Forelimb muscle (tissue), 1 donor: Measurements from ENCODE around the gene PDZD2. TPM values are rescaled to one million over a fixed set of nuclear protein-coding genes. Genes with fewer than 3 reads are reported as not detected.
"Not testable (repeated sequence)": the region's sequence is repeated elsewhere in the genome, so short reads cannot be mapped to it uniquely, and the experiment has no call there.

Source experiments
- DNase-seq: peaks from one replicate; pipeline ENCODE4 v3.0.0-alpha.2; 2013; ENCODE audit warnings: low read depth
- polyA plus RNA-seq: library from polyadenylated mRNA; unstranded; fragments of 120-200 nt; gene quantifications from one replicate; pipeline ENCODE4 v1.2.1, GENCODE V29; 2013; ENCODE audit not compliant: insufficient read length

The PDZD2 gene
- polyA plus RNA-seq, 1 donor, result 6.1 TPM

GRCh38 chr5:32076699-32077695 is 438.1 kb downstream of the PDZD2 start:
- peak; percentile 53 for DNase-seq

DNA sequence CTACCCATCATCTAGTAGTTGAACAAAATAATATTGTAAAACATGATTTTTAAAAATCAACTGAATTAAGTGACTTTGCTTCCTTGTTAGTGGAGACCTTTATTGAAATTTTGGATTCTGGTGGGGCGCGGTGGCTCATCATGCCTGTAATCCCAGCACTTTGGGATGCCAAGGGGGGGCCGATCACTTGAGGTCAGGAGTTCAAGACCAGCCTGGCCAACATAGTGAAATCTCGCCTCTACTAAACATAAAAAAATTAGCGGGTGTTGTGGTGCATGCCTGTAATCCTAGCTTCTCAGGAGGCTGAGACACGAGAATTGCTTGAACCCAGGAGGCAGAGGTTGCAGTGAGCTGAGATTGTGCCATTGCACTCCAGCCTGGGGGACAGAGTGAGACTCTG is 439.9 kb downstream of the PDZD2 start:
- DNase-seq, result not testable (repeated sequence)

- DNase-seq, result not testable (repeated sequence)
Observed at GRCh38 chr5:32080565-32080964, 441.6 kb downstream of the PDZD2 start.

- no peak for DNase-seq
Observed at GRCh38 chr5:32082701-32083100, 443.8 kb downstream of the PDZD2 start.

DNA sequence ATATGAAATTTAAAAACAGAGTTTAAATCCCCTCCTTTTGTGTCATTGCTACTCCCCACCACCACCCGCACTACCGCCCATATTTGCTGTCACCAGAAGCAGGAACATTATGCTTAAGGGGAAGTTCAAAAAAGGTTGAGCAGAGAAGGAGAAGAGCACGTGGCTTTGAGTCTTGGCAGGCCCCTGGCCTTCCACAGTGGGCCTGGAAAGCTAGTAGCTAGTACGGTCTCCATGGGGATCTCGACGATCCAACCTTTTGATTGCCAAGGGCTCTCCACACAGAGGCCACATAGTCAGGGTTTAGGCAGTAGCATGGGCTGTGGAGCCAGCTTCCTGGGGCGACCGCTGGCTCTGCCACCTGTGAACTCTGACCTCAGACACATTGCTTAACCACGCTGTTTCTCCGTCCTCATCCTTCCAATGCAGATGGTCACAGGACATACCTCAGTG is 445.1 kb downstream of the PDZD2 start:
- no peak for DNase-seq

GRCh38 chr5:32087086-32088082 is 448.5 kb downstream of the PDZD2 start:
- no peak for DNase-seq

- no peak for DNase-seq
Observed at GRCh38 chr5:32088214-32088613, 449.3 kb downstream of the PDZD2 start.

GRCh38 chr5:32089146-32090000 is 450.4 kb downstream of the PDZD2 start:
- no peak for DNase-seq

- DNase-seq, result no peak
Observed at GRCh38 chr5:32090026-32090754, 451.3 kb downstream of the PDZD2 start.

DNA sequence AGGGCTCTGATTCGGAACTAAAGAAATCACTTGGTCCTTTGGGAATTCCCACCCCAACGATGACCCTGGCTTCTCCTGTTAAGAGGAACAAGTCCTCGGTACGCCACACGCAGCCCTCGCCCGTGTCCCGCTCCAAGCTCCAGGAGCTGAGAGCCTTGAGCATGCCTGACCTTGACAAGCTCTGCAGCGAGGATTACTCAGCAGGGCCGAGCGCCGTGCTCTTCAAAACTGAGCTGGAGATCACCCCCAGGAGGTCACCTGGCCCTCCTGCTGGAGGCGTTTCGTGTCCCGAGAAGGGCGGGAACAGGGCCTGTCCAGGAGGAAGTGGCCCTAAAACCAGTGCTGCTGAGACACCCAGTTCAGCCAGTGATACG is 451.8 kb downstream of the PDZD2 start:
- DNase-seq, result no peak

DNA sequence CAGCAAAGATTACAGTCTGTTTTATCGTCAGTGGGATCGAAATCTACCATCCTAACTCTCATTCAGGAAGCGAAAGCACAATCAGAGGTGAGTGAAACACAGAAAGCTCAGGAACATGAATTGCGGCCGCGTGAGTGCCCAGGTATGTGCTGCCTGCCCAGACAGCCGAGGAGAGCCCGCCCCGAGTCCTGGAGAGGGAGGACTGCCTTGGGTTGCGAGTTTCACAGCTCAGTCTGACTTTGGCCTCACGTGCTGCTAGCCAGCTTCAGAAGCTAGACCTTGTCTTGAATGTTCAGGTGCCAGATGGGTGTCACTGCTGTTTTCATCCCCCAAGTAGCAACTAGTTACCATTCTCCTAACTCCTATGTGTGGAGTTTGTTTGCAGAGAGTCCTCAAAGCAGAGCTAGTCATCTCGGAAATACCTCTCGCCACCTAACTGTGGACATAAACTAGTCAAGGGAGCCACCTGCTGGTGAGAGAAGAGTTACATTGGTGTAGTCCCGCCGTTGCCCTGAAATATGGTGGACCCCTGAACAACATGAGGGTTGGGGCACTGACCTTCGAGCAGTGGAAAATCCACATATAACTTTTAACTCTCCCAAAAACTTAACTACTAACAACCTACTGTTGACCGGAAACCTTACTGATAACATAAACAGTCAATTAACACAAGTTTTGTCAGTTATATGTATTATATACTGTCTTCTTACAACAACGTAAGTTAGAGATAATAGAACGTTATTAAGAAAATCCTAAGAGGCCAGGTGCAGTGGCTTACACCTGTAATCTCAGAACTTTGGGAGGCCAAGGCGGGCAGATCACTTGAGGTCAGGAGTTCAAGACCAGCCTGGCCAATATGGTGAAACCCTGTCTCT is 454.2 kb downstream of the PDZD2 start:
- peak; percentile 48 for DNase-seq

DNA sequence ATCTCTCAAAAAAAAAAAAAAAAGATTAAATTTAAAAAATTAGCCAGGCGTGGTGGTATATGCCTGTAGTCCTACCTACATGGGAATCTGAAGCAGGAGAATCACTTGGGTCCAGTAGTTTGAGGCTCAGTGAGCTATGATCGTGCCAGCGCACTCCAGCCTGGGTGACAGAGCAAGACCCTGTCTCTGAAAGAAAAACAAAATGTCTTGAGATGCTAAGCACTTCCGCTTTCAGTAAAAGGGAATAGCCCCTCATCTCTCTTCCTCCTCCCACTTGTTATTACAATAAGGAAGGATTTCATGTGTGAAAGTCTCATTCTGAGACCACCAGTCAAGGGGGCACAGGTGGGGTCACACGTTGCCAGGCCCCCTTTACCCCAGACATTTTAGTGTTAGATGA is 455.8 kb downstream of the PDZD2 start:
- no peak for DNase-seq

DNA sequence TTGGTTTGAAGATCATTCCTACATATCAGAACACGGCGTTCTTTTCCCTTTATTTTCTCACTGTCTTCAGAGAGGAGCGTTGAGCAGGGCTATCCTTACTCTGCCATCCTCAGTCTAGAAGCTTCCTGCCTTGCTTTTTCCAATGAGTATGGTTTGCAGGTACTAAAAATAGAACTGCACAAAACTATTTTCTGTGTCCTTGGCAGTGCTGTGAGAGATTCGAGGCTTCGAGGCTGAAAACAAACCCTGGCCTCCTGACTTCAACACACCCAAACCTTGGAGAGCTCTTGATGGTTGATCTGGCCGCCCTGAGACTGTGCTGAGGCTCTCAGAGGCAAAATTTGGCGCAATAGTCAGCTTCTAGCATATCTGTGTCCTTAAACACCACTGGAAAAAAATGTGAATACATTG is 456.3 kb downstream of the PDZD2 start:
- DNase-seq, result no peak

- DNase-seq, result no peak
Observed at GRCh38 chr5:32096891-32097595, 458.1 kb downstream of the PDZD2 start.

- DNase-seq, result no peak
Observed at GRCh38 chr5:32098291-32098690, 459.4 kb downstream of the PDZD2 start.

GRCh38 chr5:32098890-32099310 is 460.0 kb downstream of the PDZD2 start:
- no peak for DNase-seq

- DNase-seq, result no peak
Observed at GRCh38 chr5:32099486-32100035, 460.6 kb downstream of the PDZD2 start.

DNA sequence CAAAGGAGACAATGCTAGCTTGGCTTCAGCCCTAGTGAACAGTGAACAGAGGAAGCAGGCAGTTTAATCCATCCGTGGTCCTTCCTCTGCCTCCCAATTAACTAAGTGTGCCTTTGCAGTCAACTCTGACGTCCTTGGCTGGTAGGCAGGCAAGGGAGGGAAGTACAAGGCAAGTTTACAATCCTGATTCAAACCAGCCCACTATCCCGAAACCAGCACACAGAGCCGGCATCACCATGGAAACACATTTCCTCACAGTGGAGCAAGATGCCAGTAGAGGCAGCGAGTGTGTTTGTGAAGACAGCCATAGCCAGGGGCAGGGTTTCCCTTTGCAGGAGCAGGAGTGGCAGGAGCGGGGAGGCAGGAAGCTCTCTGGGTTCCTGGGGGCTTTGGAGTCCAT is 461.3 kb downstream of the PDZD2 start:
- DNase-seq, result no peak
